GM11168 (cell line): ENCODE data around the gene RASAL2.
"Not testable (repeated sequence)": the region's sequence is repeated elsewhere in the genome, so short reads cannot be mapped to it uniquely, and the experiment has no call there.

Experiments used
- in situ Hi-C: fragments of 300-500 bp; cut with MboI; formaldehyde crosslinking; loops from one replicate; pipeline ENCODE4 v1.12.0; 2022; ENCODE audit warnings: low sequenced_read_pairs; ENCODE audit not compliant: unreplicated experiment

RASAL2 gene

GRCh38 chr1:178209935-178210334 is 116.0 kb downstream of the RASAL2 start:
- in situ Hi-C loops = no loop called here

- in situ Hi-C loops = no loop called here
Observed at GRCh38 chr1:178218550-178218949, 124.6 kb downstream of the RASAL2 start.

DNA sequence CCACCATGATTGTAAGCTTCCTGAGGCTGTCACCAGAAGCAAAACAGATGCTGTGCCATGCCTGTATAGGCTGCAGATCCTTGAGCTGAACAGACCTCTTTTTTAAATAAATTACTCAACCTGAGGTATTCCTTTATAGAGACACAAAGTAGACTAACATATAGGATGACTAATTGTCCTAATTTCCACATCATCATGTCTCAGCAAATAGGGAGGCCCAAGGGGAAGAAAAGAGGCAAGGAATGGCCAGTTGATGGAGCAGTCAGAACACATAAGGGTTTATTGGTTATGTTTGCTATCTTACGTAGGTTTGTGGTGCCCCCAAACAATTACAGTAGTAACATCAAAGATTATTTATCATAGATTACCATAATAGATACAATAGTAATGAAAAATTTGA is 126.2 kb downstream of the RASAL2 start:
- in situ Hi-C loops = no loop called here

- in situ Hi-C loops = no loop called here
Observed at GRCh38 chr1:178223289-178223688, 129.4 kb downstream of the RASAL2 start.

GRCh38 chr1:178224358-178224757 is 130.5 kb downstream of the RASAL2 start:
- in situ Hi-C loops = no loop called here

DNA sequence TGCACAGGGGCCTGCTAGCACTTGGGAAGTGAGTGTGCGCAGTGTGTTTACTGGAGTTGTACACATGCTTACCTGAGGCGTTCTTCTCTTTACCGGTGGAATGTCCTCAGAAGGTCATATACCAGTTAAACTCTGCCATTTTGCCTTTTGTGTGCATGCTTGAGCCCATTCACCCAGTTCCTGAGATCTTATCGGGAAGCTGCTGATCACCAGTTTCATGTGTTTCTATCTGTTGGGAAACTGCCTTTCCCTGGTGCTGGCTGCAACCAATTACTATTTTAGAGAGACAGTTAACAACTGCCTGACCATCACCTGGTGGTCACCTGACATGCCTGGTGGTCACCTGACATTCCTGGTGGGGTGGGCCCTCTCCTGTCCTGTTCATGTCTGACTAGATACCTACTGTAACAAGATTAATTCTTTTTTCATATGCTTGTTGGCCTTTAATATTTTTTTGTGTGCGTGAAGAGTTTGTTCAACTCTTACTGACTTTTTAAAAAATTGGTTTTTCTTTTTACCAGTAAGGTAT is 137.0 kb downstream of the RASAL2 start:
- in situ Hi-C loops = no loop called here

DNA sequence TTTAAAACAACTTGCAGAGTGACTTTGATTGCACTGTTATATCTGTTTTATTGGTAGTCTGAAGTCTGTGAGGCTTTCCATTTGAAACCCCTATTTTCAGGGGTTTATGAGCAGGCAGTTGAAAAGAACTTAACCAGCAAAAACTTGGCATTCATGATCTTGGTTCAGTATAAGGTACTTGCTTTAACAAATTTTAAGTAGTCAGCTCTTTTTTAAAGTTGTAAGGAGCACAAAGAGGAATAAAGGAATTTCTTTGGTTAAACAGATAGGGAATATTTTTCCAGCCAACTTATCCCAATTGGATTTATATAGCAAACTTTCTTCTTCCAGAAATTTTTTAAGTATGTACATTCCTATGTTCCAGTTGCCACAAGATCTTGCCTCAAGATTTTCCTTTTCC is 138.2 kb downstream of the RASAL2 start:
- in situ Hi-C loops = no loop called here

DNA sequence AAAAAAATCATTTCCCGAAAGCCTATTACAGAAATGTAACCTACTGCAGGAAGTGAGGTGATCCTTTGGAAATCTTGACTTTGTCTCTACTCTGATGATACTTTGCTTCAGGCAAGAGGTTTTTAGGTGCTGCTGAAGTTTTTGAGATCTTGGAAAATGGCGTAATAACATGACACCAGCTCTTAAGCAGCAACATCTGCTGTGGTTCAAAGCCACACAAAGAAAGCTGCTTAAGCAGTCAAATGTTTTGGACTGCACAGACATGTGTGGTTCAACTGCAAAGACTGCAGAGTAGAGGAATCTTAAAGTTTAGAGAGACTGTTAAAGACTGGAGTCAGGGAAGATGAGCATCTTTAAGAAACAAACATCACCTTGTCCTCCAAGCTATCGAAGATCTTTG is 139.0 kb downstream of the RASAL2 start:
- in situ Hi-C loops = no loop called here

- in situ Hi-C loops = no loop called here
Observed at GRCh38 chr1:178237121-178237520, 143.2 kb downstream of the RASAL2 start.

- in situ Hi-C loops = no loop called here
Observed at GRCh38 chr1:178238722-178239510, 145.0 kb downstream of the RASAL2 start.

GRCh38 chr1:178241057-178241456 is 147.2 kb downstream of the RASAL2 start:
- in situ Hi-C loops = no loop called here

- in situ Hi-C loops = no loop called here
Observed at GRCh38 chr1:178241837-178242236, 147.9 kb downstream of the RASAL2 start.

DNA sequence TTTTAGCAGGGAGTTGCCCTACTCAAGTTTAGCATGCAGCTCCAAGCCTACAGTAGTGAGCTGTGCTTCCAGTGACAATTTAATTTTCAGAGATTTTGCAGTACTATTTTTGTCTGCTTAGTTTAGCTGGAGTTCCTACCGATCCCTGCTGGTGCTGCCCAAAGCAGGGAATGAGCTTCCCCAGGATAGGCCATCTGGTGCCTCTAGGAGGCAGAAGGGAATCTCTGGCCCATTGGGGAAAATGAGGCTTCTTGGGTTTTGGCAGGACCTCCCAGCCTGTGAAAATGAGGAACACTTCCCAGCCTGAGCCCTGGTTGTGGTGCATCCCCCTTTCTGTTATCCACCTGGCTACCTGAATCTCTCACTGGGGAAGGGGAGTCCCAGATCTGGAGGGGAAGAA is 149.2 kb downstream of the RASAL2 start:
- in situ Hi-C loops = no loop called here

- in situ Hi-C loops = no loop called here
Observed at GRCh38 chr1:178243890-178244289, 150.0 kb downstream of the RASAL2 start.

GRCh38 chr1:178248284-178248683 is 154.4 kb downstream of the RASAL2 start:
- in situ Hi-C loops = not testable (repeated sequence)

DNA sequence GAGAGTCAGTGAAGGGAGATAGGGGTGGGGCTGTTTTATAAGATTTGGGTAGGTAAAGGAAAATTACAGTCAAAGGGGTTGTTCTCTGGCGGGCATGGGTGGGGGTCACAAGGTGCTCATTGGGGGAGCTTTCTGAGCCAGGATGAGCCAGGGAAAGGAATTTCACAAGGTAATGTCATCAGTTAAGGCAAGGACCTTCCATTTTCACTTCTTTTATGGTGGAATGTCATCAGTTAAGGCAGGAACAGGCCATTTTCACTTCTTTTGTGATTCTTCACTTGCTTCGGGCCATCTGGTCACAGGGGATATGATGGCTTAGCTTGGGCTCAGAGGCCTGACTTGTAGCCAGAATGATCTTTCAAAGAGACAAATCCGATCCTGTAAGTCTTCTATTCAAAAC is 159.7 kb downstream of the RASAL2 start:
- in situ Hi-C loops = not testable (repeated sequence)

- in situ Hi-C loops = no loop called here
Observed at GRCh38 chr1:178254433-178254832, 160.5 kb downstream of the RASAL2 start.

DNA sequence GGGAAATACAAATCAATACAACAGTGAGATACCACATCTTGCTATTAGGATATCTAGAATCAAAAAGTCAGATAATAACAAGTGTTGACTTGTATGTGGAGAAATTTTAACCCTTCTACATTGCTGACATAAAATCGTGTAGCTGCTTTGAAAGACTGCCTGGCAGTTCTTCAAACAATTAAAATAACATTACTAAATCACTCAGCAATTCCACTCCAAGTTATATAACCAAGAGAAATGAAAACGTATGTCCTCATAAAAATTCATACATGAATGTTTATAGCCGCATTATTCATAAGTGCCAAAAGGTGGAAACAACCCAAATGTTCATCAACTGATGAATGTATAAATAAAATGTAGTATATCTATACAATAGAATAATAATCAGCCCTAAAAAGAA is 164.6 kb downstream of the RASAL2 start:
- in situ Hi-C loops = no loop called here

DNA sequence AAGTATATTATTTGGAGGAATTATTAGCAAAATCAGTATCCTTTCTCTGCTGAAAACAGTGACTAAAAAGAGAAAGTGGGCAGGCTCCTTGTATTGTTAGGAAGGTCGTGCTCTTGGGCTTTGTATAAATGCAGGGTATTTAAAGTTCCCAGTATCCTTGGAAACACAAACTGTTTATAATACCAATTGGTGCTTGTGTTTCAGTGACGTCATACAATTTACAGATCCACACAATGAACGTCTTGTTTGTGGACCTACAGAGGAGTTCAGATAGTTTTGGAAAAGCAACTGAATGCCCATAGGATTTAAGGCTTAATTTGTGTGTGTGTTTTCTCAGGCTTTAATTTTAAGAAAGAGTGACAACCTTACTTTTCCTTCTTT is 168.2 kb downstream of the RASAL2 start:
- in situ Hi-C loops = no loop called here

DNA sequence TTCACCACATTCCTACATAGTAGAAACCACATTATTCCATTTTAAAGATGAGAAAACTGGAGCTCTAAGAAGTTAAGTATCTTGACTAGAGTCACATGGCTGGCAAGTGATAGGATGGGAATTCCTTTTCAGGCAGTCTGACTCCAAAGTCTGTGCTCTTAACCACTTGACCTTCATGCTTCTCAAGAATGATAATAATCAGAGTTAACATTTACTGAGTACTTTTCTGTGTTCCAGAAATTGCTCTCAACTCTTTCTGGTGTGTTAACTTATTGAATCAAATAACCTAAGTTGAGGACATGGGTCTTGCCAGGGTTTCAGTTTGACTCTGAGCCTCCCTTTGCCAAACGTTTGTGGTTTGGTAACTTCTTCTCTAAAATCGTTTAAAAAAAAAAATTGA is 169.4 kb downstream of the RASAL2 start:
- in situ Hi-C loops = no loop called here

DNA sequence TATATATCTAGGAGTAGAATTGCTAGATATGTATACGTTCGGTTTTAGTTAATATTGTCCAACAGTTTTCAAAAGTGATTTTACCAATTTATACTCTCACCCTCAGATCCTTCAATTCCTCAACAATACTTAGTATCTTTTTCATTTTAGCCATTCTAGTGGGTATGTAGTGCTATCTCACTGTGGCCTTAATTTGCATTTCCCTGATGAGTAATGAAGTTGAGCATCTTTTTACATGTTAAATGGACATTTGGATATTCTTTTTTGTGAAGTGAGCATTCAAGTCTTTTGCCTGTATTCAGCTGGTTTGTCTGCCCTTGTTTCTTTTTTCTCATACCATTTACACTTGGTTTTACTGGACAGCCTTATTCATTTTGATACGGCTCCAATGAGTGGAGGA is 172.2 kb downstream of the RASAL2 start:
- in situ Hi-C loops = no loop called here

DNA sequence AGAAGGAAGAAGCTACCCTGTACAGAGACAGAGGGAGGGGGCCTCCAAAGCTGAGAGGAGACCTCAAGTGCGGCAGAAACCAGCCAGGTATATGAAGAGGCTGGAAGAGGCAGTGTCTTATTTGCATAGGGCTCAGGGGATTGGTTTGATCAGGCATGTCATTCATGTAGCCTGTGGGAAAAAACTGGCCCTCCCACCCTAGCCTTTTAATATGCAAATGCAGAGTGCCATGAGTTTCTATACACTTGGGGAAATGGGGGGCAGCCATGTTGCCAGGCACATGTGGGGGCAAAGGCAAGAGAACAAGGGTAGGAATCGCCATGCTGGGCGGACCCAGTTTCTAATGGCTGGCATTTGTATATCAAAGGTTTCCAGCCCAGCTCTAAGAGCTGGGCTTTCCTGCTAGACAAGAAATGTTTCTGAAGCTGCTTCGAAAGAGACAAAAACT is 172.7 kb downstream of the RASAL2 start:
- in situ Hi-C loops = no loop called here
